ENCODE results near the gene NYNRIN.
"Not testable (repeated sequence)": the region's sequence is repeated elsewhere in the genome, so short reads cannot be mapped to it uniquely, and the experiment has no call there.

The NYNRIN gene

DNA sequence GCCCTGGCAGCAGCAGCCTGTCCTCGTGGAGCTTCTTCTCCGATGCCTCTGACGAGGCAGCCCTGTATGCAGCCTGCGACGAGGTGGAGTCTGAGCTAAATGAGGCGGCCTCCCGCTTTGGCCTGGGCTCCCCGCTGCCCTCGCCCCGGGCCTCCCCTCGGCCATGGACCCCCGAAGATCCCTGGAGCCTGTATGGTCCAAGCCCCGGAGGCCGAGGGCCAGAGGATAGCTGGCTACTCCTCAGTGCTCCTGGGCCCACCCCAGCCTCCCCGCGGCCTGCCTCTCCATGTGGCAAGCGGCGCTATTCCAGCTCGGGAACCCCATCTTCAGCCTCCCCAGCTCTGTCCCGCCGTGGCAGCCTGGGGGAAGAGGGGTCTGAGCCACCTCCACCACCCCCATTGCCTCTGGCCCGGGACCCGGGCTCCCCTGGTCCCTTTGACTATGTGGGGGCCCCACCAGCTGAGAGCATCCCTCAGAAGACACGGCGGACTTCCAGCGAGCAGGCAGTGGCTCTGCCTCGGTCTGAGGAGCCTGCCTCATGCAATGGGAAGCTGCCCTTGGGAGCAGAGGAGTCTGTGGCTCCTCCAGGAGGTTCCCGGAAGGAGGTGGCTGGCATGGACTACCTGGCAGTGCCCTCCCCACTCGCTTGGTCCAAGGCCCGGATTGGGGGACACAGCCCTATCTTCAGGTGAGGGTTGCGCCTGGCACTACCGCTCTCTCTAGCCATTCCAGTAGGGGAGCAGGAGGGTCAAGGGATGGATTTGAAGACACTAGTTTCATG, 28.7 kb upstream of the NYNRIN start:
- DNase-seq: no peak

DNA sequence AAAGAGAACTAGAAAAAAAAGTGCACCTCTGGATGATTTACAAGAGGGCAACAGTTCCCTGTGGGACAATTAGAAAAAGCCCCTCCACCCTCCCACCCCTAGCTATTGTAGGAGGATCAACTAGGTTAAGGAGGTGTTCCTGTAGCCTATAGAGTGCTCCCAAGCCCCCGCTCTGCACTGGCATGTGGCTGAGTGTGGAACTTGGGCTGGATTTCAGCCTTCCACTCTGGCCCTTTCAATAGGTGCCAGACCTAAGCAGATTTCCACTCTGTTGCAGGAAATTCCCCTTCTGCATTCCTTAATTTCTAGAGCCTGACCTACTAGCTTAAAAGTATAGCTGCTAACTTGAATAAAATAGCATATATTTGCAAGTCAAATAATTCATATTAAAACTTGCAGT, 28.1 kb upstream of the NYNRIN start:
- no peak for DNase-seq

DNA sequence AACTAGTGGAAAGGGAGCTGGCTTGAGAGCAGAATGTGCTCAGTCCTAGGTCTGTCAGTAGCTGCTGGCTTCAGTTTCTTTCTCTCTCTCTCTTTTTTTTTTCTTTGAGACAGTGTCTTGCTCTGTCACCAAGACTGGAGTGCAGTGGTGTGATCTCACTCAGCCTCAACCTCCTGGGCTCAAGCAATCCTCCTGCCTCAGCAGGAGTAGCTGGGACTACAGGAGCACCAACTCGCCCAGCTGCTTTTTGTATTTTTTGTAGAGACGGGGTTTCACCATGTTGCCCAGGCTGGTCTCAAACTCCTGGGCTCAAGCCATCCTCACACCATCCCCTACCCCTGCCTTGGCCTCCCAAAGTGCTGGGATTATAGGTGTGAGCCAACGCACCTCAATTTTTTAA, 27.2 kb upstream of the NYNRIN start:
- not testable (repeated sequence) for DNase-seq

DNA sequence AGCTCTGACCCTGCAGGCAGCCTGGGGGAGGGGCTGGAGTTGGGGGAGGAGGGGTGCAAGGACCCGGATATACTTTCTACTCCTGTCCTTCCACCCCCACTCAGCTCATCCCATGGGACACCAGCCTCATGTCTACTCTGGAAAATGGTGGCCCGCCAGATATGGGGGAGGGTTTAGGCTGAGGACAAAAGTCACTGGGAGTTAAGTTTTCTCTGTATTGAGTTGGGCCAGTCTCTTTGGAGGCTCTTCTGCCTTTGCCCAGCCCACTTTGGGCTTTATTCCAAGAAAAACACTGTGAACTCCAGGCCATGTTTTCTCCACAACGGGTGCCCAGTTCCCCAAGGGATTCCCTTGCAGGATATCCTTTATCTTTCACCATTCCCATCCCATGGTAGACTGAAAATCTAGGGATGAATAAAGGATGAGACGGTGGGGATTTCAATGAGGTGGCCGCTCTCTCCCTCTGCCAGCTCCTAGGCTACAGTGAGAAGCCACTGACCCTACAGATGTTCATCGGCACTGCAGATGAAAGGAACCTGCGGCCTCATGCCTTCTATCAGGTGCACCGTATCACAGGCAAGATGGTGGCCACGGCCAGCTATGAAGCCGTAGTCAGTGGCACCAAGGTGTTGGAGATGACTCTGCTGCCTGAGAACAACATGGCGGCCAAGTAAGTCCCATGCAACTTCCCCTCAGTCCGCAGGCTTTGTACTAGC, 25.9 kb upstream of the NYNRIN start:
- DNase-seq: no peak

DNA sequence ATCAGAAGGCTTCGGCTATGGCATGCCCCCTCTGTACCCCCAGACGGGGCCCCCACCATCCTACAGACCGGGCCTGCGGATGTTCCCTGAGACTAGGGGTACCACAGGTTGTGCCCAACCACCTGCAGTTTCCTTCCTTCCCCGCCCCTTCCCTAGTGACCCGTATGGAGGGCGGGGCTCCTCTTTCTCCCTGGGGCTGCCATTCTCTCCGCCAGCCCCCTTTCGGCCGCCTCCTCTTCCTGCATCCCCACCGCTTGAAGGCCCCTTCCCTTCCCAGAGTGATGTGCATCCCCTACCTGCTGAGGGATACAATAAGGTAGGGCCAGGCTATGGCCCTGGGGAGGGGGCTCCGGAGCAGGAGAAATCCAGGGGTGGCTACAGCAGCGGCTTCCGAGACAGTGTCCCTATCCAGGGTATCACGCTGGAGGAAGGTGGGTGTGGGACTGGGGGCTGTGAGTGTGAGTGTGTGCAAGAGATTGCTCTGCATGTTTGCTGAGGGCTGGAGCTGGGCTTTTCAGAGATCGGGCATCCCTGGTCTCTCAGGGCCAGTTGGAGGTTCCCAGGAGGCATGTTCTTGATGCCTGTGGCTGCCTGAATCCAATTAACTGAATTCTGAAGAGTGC, 22.2 kb upstream of the NYNRIN start:
- no peak for DNase-seq

DNA sequence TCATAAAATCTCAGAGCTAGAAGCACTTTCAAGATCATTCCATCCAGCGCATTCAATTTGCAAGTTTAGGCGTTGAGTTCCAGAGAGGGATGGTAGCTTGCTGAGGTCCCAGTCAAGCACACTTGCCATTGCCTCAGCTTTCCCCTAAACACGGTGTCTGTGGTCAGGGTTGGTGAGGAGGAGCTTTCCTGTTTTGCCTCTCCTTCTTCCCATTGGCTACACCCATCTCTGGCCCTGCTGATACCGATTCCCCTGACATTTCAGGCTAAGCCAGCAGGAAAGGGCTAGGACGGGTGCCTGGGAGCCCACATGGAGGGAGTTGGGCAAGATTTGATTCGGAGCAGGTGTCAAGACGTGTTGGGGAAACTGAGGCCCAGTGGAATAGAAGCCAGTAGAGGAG, 21.7 kb upstream of the NYNRIN start:
- DNase-seq: no peak

DNA sequence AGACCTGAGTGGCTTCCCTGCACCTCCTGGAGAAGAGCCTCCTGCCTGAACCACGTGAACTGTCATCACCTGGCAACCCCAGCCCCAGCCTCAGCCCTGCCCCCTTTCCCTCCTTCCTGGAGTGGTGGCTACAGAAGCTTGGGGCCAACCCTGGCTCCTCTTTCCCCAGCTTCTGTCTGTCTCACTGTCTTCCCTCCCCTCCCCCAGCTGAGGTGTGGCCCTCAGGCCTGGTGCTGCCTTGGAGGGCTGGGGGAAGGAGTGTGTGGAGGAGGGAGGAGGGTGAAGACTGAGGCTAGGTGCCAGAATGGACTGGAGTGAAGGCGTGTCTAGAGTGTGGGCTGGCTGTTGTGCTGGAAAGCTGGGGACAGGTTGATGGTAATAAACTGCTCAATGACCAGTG, 21.1 kb upstream of the NYNRIN start:
- DNase-seq: no peak

DNA sequence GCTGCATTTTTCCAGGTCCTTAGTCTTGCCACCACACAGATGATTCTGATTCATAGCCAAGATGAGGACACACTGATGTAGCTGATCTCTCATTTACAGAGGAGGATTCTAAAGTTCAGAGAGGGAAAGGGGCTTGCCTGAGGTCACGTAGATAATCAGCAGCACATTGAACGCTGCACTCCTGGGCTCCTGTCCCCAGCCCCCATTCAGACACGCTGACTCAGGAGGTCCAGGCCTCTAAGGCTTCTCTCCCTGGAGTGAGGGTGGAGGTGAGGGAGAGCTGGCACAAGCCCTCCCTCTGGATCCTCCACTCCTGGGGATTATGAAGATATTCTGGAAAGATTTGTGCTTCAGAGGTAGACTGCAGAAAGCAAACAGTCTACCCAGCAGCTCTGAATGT, 20.5 kb upstream of the NYNRIN start:
- DNase-seq: no peak

DNA sequence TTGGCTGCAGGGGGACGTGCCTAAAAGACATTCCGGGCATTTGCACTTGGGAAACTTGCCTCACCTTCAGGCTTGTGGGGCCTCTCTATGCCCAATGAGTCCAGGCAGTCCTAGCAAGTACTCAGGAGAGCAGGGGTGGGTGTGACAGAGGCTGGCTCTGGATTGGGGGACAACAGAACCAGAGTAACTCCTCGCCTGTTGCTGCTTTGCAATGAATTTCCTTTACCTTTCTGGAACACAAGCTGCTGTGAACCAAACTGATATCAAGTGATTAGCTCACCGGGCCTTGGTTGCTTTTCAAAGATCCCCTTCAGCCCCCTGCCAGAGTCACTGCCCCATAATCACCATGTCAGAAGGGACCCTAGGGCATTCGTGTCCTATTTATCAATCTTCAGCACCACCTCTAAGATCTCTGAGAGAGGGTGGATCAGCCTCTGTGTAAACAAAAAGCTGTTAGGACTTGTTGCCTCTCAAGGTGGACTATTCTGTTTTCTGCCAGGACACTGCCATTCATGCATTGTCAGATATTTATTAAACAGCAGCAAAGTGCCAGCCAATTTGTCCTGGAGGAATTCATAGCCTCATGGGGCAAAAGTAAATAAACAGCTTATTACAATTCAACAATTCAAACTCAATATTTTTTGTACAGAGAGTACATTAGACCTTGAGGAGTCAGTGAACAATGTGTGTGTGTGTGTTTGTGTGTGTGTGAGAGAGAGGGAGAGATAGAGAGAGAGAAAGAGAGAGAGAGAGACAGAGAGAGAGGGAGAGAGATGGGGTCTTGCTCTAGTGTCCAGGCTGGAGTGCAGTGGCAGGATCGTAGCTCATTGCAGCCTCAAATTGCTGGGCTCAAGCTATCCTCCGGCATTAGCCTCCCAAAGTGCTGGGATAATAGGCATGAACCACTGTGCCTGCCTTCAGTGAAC, 19.6 kb upstream of the NYNRIN start:
- DNase-seq: no peak

DNA sequence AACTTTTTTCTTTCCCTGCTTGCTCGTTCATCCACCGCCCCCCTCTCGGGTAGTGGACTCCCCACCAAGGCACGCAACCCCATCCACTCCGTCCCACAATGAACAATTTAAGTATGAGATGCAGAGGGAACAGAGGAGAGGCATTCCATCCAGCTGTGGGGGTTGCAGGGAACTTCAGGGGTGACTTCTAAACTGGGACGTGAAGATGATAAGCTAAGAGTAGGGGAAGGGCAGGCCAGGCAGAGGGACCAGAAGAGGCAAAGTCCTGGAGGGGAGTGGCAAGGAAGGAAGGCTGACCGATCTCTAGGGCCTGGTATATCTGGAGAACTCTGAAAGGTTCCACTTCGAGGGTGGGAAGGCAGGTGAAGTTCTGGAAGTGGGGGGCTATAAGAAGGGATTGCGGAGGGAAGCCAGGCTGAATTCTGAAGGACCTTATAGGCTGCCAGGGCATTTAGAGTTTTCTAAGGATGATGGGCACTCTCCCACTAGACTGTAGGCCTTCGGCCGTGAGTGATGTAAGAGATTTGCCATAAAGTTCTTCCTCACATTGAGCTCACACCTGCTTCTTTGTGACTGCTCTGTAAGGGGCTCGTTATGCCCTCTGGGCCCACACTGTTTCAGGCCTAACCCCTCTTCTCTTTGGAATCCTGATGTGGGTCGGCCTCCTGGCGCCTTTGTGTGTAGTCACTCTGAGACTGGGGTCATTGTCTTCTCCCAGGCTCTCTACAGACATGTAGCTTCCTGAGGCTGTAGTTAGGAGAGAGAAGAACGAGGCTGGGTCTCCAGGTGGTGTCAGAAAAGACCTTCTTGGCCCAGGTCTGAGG, 18.7 kb upstream of the NYNRIN start:
- no peak for DNase-seq

DNA sequence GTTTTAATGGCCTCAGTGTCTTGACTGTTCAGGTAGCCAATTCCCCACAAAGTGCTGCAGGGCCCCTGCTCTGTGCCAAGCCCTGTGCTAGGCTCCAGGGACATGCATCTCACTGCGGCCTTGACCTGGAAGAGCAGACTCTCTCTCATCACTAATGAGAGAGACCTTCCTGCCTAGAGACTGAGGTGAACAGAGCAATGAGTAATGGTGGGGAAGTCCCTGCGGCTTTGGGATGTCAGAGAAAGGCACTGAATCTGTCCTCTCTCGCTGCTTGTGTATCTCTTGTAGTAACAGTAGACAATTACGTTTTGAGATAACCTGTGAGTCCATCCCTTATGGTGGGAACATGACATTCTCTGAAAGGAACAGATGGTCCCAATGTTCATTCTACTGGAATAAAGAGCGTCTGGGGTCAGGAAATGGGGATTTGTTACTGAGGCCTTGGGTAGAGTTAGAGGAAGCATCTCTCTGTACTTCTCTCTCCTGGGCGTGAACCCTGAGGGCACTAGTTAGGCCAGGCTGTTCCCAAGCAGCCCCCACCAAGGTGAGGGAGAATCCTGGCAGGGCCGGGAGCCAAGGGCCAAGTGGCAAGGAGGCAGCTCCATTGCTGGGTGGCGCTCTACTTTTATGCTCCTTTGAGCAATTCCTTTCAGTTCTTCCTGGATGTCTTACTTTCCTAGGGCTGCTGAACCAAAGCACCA, 17.3 kb upstream of the NYNRIN start:
- DNase-seq: no peak

DNA sequence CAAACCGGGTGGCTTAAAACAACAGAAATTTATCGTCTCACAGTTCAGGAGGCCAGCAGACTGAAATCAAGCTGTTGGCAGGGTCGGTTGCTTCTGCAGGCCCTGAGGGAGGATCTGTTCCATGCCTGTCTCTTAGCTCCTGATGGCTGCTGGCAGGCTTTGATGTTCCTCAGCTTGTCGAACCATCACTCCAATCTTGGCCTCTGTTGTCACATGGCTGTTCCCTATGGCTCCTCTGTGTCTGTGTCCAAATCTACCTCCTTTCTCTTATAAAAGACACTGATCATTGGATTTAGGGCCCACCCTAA, 16.8 kb upstream of the NYNRIN start:
- no peak for DNase-seq

DNA sequence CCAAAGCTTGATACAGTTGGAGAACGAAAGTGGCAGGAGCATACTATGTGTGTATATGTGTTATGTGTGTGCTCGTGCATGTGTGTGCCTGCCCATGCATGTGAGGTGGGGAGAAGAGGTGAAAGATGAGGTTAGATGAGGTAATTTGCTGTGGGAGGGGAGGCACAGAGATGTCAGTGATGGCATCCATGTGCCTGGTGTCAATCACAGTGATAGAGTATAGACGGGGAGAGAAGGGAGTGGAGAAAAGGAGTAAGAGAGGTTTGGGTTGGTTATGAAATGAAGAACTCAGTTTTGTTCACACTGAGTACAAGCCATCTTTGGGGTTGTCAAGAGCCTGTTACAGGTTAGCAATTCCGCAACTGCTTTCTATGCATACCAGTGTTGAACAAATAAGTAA, 14.6 kb upstream of the NYNRIN start:
- no peak for DNase-seq

DNA sequence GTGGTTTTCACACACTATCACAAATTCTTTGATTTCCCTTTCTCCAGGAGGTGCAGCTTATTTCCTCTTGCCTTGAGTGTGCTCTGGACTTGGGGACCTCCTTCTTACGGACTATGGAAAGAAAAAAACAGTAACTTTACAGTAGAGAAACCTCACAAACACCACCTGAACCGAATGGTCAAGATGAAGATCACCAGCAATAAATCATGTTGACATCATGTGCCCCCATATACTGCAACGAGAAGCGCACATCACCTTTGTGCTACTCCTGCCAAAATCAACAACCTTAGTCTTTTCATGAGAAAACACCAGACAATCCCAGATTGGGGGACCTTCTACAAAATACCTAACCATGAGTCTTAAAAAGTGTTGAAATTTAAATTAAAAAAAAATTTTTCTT, 13.3 kb upstream of the NYNRIN start:
- DNase-seq: no peak

DNA sequence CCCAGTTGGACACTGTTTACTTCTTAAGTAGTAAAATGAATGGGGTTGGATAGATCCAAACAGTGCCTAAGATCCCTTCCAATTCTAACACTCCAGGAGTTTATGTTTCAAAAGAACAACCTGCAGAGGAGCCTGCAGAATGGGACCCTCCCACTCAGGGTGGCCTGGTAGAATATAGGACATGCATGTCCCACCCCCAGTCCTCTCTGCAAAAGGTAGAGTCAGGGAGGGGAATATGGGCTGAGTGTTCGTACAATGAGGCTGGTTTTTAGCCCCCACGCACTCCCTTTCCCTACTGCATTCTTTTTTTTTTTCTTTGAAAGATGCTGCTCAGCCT, 11.8 kb upstream of the NYNRIN start:
- DNase-seq: no peak

DNA sequence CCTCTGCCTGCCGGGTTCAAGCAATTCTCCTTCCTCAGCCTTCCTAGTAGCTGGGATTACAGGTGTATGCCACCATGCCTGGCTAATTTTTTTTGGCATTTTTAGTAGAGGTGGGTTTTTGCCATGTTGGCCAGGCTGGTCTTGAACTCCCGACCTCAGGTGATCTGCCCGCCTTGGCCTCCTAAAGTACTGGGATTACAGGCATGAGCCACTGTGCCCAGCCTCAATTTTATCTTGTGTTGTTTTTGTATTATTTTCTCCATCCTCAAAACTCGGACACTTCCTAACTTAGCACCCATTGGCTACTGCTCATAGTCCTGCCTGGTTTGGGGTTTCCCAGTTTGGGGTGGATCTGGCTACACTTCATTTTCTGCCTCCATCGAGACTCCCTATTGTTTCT, 11.2 kb upstream of the NYNRIN start:
- DNase-seq: not testable (repeated sequence)

DNA sequence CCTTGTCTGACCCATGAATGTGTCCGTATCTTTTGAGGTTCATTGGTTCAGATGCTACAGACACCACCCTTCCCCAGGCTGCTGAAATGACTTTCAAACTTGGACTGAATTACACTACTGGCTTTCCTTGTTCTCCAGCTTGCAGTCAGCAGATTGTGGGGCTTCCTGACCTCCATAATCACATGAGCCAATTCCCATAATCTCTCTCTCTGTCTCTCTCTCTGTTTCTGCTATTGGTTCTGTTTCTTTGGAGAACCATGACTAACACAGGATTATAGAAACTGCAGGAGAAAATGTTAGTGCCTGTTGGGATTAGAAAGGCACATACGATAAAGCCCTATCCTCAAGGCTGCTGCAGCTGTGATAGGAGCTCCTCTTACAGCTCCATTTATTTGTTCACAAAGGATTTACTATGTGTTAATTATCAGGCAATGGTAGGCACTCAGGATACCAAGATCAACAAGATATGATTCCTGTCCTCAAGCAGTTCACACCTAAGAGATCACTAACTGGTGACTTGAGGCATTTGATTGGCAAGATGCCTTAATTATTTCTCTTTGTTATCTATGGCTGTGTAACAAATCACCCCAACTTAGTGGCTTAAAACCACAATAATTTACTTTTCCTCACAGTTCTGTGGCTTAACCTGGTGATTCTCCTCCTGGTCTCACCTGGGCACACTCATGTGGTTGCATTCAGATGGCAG, 10.2 kb upstream of the NYNRIN start:
- no peak for DNase-seq

DNA sequence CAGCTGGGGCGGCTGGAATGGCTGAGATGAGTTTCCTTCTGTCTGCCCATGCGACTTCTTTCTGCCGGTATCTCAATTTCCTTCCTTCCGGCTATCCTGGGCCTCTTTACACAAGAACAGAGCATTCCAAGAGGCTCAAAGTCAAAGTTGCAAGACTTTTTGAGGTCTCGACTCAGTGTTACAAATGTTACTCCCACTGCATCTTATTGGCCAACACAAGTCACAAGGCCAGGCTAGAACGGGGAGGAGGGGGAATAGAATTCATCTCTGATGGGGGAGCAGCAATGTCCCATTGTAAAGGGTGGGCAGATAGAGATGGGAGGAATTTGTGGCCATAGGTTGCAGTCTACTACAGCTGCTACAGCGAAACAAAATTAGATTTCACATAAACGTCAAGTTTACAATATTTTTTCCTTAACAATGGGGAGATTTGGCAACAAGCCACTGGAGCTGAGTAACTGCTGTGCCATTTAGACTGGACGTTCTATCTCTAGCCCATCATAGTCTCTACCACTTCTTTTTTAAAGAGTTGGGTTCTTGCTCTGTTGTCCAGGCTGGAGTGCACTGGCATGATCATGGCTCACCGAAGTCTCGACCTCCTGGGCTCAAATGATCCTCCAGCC, 9.5 kb upstream of the NYNRIN start:
- DNase-seq: no peak

DNA sequence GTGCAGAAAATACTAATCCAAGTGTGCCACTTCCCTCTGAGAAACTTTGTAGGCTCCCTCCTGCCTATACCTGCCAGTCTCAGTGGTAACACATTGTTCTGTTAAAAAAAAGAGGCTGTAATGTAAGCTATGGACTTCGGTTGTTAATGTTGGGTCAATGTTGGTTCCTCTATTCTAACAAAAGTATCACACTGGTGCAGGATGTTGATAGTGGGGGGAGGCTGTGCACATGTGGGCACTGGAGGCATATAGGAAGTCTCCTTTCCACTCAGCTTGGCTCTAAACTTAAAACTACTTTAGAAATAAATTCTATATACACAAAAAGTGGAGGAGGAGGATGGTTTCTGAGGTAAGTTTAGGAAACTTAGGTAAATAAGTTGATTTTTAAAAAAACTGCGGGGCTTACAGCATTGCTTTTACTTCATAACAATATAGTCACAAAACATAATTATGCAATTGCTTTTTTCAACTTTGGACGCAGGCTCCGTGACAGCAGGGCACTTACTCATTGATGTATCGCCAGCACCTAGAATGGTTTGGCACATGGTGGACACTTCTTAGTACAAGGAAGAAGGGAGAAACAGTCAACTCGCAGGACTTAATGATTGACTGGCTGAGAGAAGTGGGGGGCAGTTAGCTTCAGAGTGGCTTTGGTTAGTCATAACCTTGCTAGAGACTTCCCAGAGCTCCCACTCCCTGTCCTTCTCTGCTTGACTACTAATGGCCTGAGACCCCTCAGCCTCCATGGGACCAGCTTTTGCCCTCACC, 7.9 kb upstream of the NYNRIN start:
- DNase-seq: no peak

Measured in activated CD8-positive, alpha-beta memory T cell treated with anti-CD3 and anti-CD28 coated beads, Interleukin-2, amount 50 U/mL, for 4 hours (primary cell).